MG63 (cell line): ENCODE results near the gene ATP6V0D1. TPM values are rescaled to one million over a fixed set of nuclear protein-coding genes. Genes with fewer than 3 reads are reported as not detected.
A peak's percentile ranks its signal among the peaks of the same experiment; 100 is the strongest.

Source experiments
- DNase-seq: peaks from one replicate; pipeline ENCODE4 v3.0.0-alpha.2; 2020
- H3K27me3 ChIP-seq: fragments of 250-450 bp; sonication (Bioruptor Pico); 2 replicates; pipeline ENCODE4 v1.5.1; 2020; ENCODE audit warnings: mild to moderate bottlenecking, moderate library complexity
- H3K36me3 ChIP-seq: fragments of 250-450 bp; sonication (Bioruptor Pico); 2 replicates; pipeline ENCODE4 v1.5.1; 2020; ENCODE audit warnings: mild to moderate bottlenecking, moderate library complexity
- H3K4me3 ChIP-seq: fragments of 250-450 bp; sonication (Bioruptor Pico); 2 replicates; pipeline ENCODE4 v1.5.1; 2020; ENCODE audit warnings: mild to moderate bottlenecking, moderate library complexity
- H3K9me3 ChIP-seq: fragments of 250-450 bp; sonication (Bioruptor Pico); 2 replicates; pipeline ENCODE4 v1.5.1; 2020; ENCODE audit warnings: mild to moderate bottlenecking, moderate library complexity
- total RNA-seq: library from RNA; depleted of rRNA; stranded (reverse); fragments of >200 nt; shearing (Covaris generic); gene quantifications from 2 replicates; pipeline ENCODE4 v1.2.3, GENCODE V29; 2014; ENCODE audit warnings: low replicate concordance

ATP6V0D1 gene
- total RNA-seq, 1 experiment from 2014 or later = 42.3 TPM

- no peaks in the 10 kb centered on the region for H3K27me3 ChIP-seq
- no peaks in the 10 kb centered on the region for H3K9me3 ChIP-seq
- DNase-seq = no peak
- no peaks in the 10 kb centered on the region for H3K36me3 ChIP-seq
- no peak overlapping the region for H3K4me3 ChIP-seq
These were observed 6.2 kb downstream of the ATP6V0D1 start for GRCh38 chr16:67474551-67475455.

- H3K36me3 ChIP-seq = no peaks in the 10 kb centered on the region
- no peak overlapping the region for H3K4me3 ChIP-seq
- no peaks in the 10 kb centered on the region for H3K27me3 ChIP-seq
- DNase-seq = peak; percentile 12
- no peaks in the 10 kb centered on the region for H3K9me3 ChIP-seq
These were observed 9.1 kb downstream of the ATP6V0D1 start for GRCh38 chr16:67471758-67472384.

- DNase-seq = peak; percentile 22
- no peaks in the 10 kb centered on the region for H3K9me3 ChIP-seq
- H3K4me3 ChIP-seq = no peak overlapping the region
- no peaks in the 10 kb centered on the region for H3K27me3 ChIP-seq
- H3K36me3 ChIP-seq = no peaks in the 10 kb centered on the region; the same call in 1 of the 2 replicates
These were observed 10.6 kb downstream of the ATP6V0D1 start for GRCh38 chr16:67470359-67470758.

GRCh38 chr16:67468731-67469130, 12.2 kb downstream of the ATP6V0D1 start:
- DNase-seq = no peak
- Histone ChIP-seq H3K4me3 (no peak overlapping the region), H3K9me3 (no peaks in the 10 kb centered on the region), H3K36me3 (no peaks in the 10 kb centered on the region; the same call in 1 of the 2 replicates), H3K27me3 (no peaks in the 10 kb centered on the region)

- no peaks in the 10 kb centered on the region; the same call in 1 of the 2 replicates for H3K36me3 ChIP-seq
- no peaks in the 10 kb centered on the region for H3K9me3 ChIP-seq
- H3K4me3 ChIP-seq = no peak overlapping the region
- DNase-seq = no peak
- no peaks in the 10 kb centered on the region for H3K27me3 ChIP-seq
These were observed 14.4 kb downstream of the ATP6V0D1 start for GRCh38 chr16:67466581-67466980.

GRCh38 chr16:67464565-67464964, 16.4 kb downstream of the ATP6V0D1 start:
- DNase-seq = no peak
- H3K27me3 ChIP-seq = no peaks in the 10 kb centered on the region

GRCh38 chr16:67463691-67464090, 17.3 kb downstream of the ATP6V0D1 start:
- Histone ChIP-seq H3K27me3 (no peaks in the 10 kb centered on the region), H3K4me3 (no peak overlapping the region)
- DNase-seq = no peak

More at GRCh38 chr16:67464565-67464964, 16.4 kb downstream of the ATP6V0D1 start:
- H3K9me3 ChIP-seq = no peaks in the 10 kb centered on the region
- no peak overlapping the region for H3K4me3 ChIP-seq
- no peaks in the 10 kb centered on the region; the same call in 1 of the 2 replicates for H3K36me3 ChIP-seq

GRCh38 chr16:67463059-67463458, 17.9 kb downstream of the ATP6V0D1 start:
- DNase-seq = no peak
- Histone ChIP-seq H3K36me3 (no peaks in the 10 kb centered on the region; the same call in 1 of the 2 replicates), H3K4me3 (no peak overlapping the region), H3K9me3 (no peaks in the 10 kb centered on the region), H3K27me3 (no peaks in the 10 kb centered on the region)

More at GRCh38 chr16:67463691-67464090, 17.3 kb downstream of the ATP6V0D1 start:
- H3K36me3 ChIP-seq = no peaks in the 10 kb centered on the region; the same call in 1 of the 2 replicates
- no peaks in the 10 kb centered on the region for H3K9me3 ChIP-seq

GRCh38 chr16:67462279-67462655, 18.7 kb downstream of the ATP6V0D1 start:
- no peak overlapping the region for H3K4me3 ChIP-seq
- no peaks in the 10 kb centered on the region for H3K9me3 ChIP-seq
- DNase-seq = no peak
- no peaks in the 10 kb centered on the region; the same call in 1 of the 2 replicates for H3K36me3 ChIP-seq
- no peaks in the 10 kb centered on the region for H3K27me3 ChIP-seq

- Histone ChIP-seq H3K4me3 (no peak overlapping the region), H3K36me3 (no peaks in the 10 kb centered on the region; the same call in 1 of the 2 replicates), H3K27me3 (no peaks in the 10 kb centered on the region), H3K9me3 (no peaks in the 10 kb centered on the region)
- DNase-seq = no peak
These were observed 19.2 kb downstream of the ATP6V0D1 start for GRCh38 chr16:67461600-67462278.

- no peak overlapping the region for H3K4me3 ChIP-seq
- H3K27me3 ChIP-seq = no peaks in the 10 kb centered on the region
- no peak for DNase-seq
- H3K36me3 ChIP-seq = no peaks in the 10 kb centered on the region; the same call in 1 of the 2 replicates
- no peaks in the 10 kb centered on the region for H3K9me3 ChIP-seq
These were observed 20.0 kb downstream of the ATP6V0D1 start for GRCh38 chr16:67460961-67461360.

- Histone ChIP-seq H3K27me3 (no peaks in the 10 kb centered on the region), H3K4me3 (no peak overlapping the region), H3K9me3 (no peaks in the 10 kb centered on the region), H3K36me3 (no peaks in the 10 kb centered on the region)
- no peak for DNase-seq
These were observed 20.8 kb downstream of the ATP6V0D1 start for GRCh38 chr16:67460168-67460567.

- no peak for DNase-seq
- Histone ChIP-seq H3K9me3 (no peaks in the 10 kb centered on the region), H3K36me3 (no peaks in the 10 kb centered on the region), H3K27me3 (no peaks in the 10 kb centered on the region), H3K4me3 (no peak overlapping the region)
These were observed 21.2 kb downstream of the ATP6V0D1 start for GRCh38 chr16:67459861-67460150.

- DNase-seq = peak; percentile 43
- H3K4me3 ChIP-seq = no peak overlapping the region
- H3K36me3 ChIP-seq = no peaks in the 10 kb centered on the region
- H3K9me3 ChIP-seq = no peaks in the 10 kb centered on the region
- H3K27me3 ChIP-seq = no peaks in the 10 kb centered on the region
These were observed 21.7 kb downstream of the ATP6V0D1 start for GRCh38 chr16:67459066-67459860.

GRCh38 chr16:67458121-67458641, 22.8 kb downstream of the ATP6V0D1 start:
- H3K9me3 ChIP-seq = no peaks in the 10 kb centered on the region
- DNase-seq = no peak
- H3K36me3 ChIP-seq = no peaks in the 10 kb centered on the region
- H3K27me3 ChIP-seq = no peaks in the 10 kb centered on the region
- no peak overlapping the region for H3K4me3 ChIP-seq

GRCh38 chr16:67457611-67458010, 23.3 kb downstream of the ATP6V0D1 start:
- DNase-seq = no peak
- Histone ChIP-seq H3K9me3 (no peaks in the 10 kb centered on the region), H3K36me3 (no peaks in the 10 kb centered on the region), H3K4me3 (no peak overlapping the region), H3K27me3 (no peaks in the 10 kb centered on the region)
